NCI-H2171 treated with DMSO at 0.1 percent for 48 hours (cell line): Measurements from ENCODE around the gene PTPRN2.
"Not testable (repeated sequence)": the region's sequence is repeated elsewhere in the genome, so short reads cannot be mapped to it uniquely, and the experiment has no call there.

ENCODE experiments used
- DNase-seq: peaks from one replicate; lab custom pipeline; 2025; lab: John Stamatoyannopoulos, UW

Gene PTPRN2

DNA sequence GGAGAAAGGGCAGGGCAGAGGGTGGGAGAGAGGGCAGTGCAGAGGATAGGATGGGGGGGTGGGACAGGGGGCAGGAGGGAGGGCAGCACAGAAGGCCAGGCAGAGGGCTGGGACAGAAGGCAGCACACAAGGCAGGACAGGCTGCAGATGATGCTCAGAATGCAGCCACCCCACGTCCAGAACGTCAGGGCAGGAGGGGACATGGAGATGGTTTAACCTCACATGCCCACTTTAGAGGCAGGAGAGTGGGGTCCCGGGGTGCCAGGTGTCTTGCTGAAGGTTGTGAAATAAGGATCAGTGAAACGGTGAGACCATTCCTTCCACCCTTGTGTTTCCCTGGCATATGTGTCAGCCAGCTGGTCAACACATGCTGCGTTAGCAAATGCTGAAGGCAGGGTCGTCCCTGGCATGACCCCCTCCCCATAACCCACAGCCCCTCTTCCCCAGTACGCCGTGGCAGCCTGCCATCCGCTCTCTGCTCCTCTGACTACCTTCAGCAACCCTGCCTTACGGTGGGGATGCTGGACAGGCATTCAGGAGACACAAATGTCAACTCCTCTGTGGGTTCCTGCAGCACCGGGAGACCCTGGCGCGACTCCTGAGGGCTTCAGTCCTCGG, 658.7 kb downstream of the PTPRN2 start:
- no peak for DNase-seq

DNA sequence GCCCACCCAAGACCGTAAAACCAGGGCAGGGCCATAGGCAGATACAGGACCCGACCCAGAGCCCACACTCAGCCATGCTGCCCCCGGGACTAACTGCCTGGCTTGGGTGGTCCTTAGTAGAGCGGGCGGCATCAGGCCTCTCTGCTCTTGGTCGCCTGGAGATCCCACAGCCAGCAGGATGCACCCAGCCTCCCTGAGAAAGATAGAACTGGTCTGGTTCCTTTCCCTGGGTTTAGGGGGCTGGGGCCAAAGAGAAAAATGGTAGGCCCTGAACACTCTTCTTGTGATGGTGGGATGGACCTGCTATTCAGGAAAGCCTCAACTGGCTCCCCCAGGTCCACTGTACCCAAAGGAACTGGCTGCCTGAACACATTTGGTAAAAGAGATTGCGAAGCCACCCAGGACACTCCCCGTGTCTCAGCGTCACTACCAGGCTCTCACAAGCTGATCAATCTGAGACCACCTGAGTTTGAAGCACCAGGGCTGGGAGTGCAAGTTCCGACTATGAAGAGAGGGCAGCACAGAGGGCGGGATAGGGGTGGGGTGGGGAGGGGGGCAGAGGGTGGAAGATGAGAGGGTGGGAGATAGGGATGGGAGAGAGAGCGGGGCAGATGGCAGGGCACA, 659.3 kb downstream of the PTPRN2 start:
- no peak for DNase-seq

DNA sequence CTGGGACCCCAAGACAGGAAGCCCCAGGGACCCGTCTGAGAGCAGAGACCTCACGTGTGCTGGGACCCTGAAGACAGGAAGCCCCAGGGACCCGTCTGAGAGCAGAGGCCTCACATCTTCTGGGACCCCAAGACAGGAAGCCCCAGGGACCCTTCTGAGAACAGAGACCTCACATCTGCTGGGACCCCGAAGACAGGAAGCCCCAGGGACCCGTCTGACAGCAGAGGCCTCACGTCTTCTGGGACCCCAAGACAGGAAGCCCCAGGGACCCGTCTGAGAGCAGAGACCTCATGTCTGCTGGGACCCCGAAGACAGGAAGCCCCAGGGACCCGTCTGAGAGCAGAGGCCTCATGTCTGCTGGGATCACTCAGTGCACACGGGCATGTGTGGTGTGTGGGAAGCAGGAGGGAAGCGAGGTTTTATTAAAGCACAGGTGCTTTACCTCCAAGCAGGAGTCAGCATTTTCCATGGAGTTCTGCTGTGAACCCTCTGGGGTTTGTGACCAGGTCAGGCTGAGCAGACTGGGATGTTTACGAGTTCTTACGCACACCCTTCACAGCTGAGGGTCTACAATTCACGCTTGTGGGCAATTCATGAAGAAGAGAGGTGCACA, 660.2 kb downstream of the PTPRN2 start:
- DNase-seq, result no peak

DNA sequence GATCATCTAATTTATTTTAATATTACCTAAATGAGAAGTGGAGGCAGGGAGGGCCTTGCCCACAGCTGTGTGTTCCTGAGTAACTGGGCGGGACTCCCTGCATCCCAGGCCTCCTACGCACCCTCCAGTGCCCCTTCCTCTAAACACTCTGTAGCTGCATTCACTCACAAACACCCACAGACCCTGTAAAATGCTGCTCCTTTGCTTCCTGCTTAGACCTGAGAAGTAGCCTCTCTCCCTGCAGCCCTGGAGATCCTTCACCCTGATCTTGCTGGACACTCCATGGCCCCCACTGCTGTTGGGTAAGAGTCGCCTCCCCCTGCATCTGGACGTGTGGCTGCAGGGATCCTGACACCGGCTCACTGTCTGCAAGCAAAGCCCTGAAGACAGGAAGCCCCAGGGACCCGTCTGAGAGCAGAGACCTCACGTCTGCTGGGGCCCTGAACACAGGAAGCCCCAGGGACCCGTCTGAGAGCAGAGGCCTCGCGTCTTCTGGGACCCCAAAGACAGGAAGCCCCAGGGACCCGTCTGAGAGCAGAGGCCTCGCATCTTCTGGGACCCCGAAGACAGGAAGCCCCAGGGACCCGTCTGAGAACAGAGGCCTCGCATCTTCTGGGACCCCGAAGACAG, 661.0 kb downstream of the PTPRN2 start:
- no peak for DNase-seq

DNA sequence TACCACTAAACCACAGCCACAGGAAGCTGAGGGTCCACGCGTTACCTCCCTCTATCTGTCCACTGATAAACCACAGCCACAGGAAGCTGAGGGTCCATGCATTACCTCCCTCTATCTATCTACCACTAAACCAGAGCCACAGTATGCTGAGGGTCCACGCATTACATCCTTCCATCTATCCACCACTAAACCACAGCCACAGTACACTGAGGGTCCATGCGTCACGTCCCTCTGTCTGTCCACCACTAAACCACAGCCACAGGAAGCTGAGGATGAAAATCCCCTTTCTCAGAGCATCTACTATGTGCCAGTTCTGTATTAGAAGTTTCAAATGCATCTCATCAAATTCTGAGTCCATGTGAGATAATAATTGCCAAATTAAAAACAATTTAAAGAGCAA, 661.5 kb downstream of the PTPRN2 start:
- no peak for DNase-seq

DNA sequence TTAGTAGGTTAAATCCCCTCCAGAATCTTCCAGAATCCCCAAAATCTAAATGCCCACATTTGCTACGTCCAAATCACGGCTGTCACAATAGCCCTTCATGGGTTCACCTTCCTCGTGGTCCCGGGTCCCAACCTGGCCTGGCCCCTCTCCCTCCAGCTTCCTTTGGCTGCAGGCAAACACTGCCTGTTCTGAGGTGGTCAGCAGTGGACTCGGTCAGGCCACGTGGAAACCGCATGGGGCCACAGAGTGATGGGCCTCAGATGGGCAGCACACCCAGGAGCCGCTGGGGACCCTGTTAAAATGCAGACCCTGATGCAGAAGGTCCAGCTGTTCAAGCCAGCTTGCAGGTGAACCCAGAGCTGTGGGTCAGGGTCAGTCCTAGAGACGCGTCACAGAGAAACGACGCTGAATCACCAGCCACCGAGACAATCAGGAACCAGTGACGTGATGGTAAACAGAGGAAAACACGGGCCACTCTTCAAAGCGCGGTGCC, 662.2 kb downstream of the PTPRN2 start:
- DNase-seq, result no peak

DNA sequence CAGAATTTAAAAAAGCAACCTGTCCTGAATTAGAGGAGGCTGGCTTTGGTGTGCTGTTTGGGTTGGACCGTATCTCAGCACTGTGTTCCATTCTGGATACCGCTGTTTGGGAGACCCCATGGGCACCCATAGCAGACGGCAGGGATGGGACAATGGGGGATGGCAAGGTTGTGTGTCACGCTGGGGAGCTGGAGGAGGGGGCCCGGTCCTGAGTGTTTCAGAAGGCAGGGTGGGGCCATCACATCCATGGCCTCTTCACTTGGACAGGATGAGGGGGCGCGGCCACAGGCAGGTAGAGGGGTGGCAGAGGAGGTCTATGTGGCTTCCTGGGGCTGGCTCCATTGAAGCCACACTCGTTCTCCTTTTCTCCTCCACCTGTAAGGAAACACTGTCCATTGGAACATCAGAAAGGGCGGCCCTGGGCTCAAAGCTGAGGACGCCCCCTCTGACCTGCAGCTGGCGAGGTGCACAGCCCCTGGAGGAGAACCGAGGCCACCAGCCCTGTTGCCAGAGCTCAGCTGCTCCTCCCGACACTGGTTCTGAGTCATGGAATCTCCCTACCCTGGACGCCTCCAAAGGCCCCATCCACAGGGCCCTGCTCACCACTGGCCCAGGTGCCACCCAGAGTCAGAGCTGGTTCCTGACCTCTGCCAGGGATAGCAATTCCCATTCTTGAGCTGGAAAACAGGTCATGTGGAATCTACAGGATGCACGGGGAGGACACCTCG, 663.6 kb downstream of the PTPRN2 start:
- DNase-seq, result no peak

DNA sequence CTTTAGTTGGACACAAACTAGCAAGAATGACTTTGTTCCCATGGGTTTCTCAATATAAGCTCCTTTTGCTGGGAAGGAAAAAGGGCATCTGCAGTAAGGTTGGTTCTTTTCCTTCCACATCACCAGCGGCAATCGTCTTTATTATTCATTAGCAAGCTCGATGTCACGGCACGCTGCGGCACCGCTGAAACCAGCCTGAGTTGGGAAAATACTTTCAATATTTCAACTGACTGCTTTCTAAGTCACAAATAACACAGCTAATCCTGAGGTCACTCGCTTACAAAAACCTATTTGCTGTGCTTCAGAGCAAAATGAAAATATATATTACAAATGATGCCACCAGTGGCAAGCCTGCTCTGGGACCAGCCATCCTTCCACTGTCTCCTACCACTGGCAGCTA, 665.0 kb downstream of the PTPRN2 start:
- no peak for DNase-seq

DNA sequence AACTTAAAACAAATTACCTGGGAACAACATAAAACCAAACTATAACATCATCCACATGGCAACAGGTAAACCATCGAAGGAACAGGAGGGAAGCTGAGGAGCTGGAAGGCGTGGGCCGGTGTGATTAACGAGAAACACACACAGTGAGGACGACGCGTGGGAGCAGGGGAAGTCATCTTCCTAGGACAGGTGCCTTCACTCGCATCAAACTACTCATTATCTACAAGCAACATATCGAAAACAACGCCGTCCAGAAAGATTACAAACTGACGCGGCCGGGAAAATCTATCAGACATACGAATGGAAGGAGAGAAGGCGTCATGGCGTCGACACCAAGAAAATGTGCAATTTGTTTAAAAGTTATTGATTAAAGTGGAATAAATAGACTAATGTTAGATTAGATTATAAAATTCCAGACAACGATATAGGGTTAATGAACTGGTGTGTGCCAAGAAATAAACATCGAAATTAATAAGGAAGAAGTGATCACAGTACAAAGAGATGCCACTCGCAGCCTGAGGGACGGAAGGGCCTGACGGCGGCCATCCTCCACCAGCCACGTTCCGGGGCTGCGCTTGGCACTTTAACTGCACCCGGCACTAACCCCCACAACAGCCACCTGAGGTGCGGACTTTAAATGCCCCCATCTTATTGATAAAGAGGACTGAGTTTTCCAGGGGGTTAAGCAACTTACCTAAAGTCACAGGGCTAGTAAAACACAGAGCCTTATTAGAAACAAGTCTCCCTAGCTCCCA, 669.1 kb downstream of the PTPRN2 start:
- no peak for DNase-seq

DNA sequence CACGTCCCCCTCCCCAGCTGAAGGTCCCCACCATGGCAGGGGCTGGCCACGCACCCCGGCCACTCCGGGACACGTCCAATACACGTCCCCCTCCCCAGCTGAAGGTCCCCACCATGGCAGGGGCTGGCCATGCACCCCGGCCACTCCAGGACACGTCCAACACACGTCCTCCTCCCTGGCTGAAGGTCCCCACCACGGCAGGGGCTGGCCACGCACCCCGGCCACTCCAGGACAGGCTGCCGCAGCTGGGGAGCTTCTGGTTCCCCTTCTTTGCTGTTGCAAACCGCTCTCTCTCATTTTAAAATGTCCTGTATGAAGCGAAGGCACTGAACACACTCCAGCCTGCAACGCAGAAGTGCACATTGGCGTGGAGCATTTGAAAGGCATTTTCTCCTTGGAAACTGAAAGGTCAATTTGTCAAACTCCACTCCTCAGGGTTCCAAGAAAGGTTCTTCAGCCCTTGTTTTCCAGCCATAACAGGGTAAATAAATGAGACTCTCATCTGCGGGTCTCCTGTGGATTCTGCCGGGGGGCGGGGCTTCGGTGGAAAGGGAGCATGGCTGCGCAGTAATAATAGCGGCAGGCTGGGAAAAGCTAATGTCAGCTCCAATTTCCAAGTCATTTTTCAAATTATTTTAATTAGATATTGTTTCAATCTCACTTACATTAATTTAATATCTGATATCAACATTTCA, 670.5 kb downstream of the PTPRN2 start:
- no peak for DNase-seq

DNA sequence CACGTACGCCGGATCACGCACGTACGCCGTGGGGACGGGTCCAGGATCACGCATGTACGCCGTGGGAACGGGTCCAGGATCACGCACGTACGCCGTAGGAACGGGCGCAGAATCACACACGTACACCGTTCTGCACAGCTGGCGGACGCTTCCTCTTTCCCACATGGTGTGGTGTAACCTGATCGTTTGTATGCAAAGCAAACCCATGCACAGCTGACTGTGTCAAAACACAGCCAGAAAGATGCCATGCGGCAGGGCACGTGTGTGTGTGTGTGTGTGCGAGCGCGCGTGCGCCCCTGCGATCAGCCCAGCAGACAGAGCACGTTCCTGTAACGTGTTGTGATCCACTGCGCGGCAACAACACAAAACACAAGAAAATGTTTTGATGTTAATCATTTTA, 677.2 kb downstream of the PTPRN2 start:
- peak; percentile 90 for DNase-seq

DNA sequence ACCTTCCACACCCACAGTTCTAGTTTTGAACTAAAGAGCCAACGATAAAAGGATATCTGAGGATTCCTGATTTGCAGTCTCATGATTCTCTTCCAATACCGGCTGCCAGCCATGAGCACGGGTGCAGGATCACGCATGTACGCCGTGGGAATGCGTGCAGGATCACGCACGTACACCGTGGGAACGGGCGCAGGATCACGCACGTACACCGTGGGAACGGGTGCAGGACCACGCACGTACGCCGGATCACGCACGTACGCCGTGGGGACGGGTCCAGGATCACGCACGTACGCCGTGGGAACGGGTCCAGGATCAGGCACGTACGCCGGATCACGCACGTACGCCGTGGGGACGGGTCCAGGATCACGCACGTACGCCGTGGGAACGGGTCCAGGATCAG, 677.6 kb downstream of the PTPRN2 start:
- DNase-seq, result not testable (repeated sequence)

DNA sequence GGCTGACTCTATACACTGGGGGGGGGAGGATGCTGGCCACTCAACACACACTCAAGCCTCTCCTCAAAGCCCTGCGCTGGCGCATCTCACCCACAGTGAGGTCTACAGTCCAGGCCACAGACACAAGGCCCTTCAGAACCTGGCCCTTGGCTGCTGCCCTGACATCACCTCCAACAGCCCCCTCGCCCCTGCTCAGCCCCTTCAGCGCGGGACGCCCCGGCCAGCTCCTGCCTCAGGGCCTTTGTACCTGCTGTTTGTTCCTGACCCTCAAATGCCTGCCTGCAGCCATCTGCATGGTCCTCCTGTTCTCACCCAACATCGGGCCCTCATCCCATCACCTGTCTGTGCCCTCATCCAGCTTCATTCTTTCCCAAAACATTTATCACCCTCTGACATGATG, 678.3 kb downstream of the PTPRN2 start:
- no peak for DNase-seq

DNA sequence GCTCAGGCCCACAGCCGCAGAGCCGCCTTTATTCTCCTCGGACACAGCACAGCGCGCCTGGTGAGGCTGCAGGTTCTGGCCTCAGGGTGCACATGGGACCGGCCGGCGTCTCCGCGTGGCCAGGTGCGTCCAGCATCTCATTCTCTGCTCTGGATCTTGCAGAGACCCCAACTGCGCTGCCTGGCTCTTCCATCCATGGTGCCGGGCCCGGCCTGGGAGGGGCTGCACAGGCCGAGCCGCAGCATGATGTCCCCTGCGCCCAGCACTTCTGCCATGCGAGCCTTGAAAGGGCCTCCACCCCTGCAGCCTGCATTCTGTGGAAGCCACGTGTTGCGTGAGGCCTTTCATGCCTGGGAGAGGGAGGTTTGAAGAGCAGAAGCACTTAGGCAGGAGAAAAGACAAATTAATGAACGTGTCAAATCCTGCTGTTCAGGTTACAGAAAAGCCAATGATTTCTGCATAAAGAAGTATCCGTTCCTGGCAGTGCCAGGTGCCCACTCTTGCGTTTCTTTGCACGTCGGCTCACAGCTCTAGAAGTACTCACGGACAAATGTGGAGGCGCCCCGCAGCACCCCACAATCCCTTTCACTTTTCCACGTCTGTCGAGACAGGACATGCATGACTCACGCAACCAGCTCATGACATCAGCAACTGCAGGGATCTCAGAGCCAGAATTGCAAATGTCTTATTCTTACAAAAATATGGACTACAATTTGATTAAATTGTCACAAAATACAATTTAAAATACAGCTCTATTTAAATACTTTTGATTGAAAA, 679.4 kb downstream of the PTPRN2 start:
- no peak for DNase-seq

DNA sequence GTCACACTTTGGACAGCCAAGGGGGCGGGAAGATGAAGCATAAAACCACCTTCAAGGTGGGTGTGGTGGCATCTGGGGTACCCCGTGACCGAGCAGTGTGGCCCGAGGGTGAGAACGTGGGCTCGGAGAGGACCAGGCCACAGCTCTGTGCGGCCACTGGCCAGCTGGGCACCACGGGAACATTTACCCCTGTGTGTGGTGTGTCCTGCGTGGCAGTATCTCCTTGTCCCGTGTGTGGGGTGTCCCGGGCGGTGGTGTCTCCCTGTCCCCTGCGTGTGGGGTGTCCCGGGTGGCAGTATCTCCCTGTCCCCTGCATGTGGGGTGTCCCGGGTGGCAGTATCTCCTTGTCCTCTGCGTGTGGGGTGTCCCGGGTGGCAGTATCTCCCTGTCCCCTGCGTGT, 680.5 kb downstream of the PTPRN2 start:
- DNase-seq, result no peak

DNA sequence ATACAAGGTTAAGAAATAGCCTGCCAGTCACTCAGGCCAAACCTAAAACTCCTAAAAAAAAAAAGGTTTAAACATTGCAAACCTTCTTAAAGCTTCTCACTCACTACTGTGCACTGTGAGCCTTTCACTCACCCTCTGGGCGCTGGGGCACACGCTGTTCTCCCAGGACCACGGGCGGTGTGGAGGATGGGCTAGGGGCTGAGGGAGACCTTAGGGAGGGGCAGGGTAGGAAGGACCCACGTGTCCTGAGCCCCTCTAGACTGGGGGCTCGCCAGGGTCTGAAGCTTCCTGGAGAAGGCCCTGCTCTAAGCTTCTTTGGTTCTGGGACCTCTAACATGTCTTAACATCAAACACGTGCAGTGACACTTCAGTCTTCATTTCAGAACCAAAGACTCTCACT, 681.0 kb downstream of the PTPRN2 start:
- no peak for DNase-seq

DNA sequence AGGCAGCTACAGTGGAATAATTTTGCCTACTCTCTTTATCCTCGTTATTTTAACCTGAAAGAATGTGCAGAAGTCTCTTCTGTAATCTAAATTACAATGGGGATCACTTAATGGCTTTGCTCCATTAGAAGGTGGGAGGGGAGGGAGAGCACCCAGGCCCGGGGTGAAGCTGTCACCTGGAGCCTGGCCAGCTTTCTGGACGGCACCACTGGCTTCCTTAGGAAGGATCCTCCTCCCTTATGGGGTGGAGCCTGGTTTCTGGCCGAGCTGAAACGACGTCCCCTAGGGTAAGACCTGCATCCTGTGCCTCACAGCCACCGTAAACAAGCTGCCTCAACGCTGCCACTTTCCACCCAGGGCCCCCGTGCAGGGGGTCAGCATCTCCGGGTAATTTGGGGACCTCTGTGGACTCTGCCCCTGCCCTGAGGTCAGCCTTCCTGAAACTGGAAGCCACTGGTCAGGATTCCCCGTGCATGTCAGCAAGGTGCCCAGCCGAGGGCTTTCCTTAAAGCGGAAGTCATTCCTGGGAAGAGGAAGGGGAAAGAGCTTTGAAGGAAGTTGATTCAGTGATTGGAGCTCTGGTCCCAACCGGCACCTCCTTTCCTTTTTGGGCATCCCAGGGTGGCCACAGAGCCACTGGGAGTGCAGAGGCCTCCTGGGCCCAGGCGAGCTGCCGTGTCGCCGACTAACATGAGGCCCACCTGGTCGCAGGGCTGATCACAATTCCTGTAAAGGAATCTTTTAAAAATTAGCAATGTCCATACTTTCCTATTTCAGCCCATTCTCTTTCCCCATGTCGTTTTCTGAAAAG, 681.8 kb downstream of the PTPRN2 start:
- no peak for DNase-seq

DNA sequence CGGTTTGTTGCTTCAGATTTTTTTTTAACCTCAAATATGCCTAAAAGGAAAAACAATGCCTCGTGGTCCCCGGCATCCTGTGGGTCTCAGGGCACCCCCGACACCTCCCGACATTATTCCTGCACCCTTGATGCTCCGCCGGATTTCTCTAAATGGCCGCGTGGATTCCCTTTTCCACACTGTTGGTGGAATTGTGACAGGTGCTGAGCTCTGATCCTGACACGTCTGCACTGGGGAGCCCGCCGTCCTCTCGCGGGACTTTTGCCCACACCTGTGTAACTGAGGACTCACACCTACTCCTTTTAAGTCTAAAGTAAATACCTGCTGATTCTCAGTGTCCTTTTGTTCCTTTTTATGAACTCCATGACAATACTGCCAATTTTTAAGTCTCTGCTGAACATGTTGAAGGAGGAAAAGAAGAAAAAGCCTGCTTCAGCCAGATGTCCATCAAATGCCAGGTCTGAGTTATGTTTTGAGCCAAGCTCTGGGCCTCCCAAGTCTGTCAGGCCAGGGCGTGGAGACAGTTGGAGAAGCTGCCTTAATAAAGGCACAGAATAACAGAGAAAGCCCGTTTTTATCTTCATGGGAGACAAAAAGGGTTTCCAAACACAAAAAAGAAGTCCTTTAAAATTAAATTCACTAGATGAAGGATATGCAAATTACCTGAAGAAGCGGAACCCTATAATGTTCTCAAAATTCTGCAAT, 682.6 kb downstream of the PTPRN2 start:
- DNase-seq, result no peak
